SIG-M5 treated with dmso at 0.1 percent for 504 hours (cell line): ENCODE results near the gene GSE1.
A peak's percentile ranks its signal among the peaks of the same experiment; 100 is the strongest.

Source experiments
- DNase-seq: peaks from one replicate; lab custom pipeline; 2025; ENCODE audit not compliant: unreplicated experiment; lab: John Stamatoyannopoulos, UW

Gene GSE1

GRCh38 chr16:85697431-85697830 is 84.3 kb downstream of the GSE1 start:
- no peak for DNase-seq

DNA sequence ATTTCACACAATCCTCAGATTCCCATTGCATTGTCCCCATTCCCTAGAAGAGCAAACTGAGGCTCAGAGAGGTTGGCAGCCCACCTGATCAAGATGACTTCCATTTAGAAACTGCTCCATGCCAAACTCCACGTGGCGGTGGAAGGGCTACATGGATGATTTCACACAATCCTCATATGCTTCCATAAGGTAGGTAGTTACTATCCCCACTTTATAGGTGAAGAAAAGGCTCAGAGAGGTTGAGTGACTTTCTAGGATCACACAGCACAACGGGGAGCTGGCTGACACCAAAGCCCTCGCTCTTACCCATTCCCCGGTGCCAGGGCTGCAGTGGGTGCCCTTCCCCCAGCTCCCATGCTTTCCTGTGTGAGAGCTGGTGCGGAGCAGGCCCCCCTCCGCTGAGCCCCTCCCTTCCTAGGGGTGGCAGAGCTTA is 85.4 kb downstream of the GSE1 start:
- no peak for DNase-seq

- DNase-seq, result no peak
Observed at GRCh38 chr16:85698935-85699558, 85.9 kb downstream of the GSE1 start.

DNA sequence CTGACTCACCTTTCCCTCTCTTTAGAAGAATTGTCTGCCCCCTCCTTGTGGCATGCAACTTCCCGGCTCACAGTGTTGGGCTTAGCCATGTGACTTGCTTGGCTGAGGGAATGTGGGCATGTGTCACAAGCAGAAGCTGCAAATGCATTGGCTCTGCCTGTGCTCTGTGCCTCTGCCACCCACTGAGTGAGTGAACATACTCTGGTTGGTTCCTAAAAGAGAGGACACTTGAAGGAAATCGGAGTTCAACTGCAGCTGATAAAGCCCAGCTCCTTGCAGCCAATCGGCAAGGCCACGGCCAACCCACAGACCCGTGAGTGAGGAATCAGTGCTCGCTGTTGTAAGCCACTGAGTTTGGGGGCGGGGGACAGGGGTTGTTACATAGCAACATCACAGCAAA is 86.5 kb downstream of the GSE1 start:
- DNase-seq, result no peak

DNA sequence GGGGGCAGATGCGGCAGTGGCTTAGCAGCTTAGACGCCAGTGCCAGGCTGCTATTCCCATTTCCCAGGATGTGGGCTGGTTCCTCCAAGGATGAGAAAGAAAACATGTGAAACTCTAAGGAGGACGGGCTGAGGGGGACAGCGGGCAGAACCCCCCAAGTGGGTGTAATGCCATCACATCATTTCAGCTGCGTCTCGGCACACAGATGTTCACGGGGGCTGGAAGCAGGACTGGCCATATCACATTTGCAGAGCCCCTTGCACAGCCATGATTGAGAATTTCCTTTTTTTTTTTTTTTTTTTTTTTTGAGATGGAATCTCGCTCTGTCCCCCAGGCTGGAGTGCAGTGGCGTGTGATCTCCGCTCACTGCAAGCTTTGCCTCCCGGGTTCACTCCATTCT is 90.9 kb downstream of the GSE1 start:
- DNase-seq, result no peak

DNA sequence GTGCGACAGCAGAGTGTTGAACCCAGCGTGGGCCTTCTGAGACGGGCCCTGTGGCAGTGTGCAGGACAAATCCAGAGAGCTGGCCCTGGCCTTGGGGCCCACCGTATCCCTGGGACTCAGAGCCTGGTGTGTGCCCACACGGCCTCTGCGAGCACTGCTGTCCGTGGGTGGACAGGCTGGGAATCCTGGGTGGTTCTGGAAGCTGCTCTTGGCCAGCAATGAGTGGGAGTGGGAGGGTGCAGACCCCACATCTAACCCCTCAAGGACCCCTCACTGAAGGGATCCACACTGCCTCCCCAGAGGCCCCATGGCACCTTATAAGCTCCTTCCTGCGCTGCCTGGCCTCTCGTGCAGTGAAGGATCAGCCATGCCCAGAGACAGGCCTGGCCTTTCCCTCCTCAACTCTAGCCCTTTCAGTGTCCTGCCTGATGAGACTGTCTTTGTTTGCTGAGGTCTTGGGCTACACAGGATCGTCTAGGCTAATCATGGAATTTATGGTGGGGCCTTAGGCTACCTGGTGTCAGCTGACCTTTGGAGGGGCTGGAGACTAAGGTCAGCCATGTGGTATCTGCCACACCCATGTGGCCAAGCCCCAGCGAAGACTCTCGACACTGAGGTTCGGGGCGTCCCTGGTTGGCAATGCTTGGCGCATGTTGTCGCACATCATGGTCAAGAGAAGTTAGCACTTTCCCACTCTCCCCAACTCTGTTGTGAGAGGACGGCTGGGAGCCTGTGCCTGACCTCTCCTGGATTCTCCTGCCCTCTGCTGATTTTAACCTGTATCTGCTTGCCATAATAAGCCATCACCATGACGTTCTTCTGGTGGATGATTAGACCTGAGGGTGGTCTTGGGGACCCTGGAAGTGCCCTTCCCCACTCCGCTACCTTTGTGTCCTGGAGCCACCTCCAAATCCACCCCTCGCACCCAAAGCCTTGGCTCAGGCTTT is 92.1 kb downstream of the GSE1 start:
- DNase-seq, result no peak

DNA sequence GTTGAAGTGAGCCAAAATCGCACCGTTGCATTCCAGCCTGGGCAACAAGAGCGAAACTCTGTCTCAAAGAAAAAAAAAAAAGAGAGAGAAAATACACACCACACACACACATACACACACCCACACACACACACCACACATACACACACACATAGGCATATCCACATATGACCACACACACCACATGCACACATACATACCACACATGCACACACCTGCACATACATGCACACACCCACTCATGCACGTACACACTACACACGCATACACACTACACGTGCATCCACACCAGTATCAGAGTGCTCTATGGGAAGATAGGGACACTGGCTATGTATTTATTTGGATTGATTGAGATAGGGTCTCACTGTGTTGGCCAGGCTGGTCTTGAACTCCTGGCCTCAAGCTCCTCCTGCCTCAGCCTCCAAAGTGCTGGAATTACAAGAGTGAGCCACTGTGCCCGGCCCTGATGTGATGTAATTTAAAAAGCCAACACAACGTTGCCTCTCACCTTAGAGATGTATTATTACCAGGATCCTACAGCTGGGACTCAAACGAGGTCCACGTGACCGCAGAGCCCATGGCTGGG is 93.4 kb downstream of the GSE1 start:
- no peak for DNase-seq

- DNase-seq, result no peak
Observed at GRCh38 chr16:85707528-85708095, 94.5 kb downstream of the GSE1 start.

DNA sequence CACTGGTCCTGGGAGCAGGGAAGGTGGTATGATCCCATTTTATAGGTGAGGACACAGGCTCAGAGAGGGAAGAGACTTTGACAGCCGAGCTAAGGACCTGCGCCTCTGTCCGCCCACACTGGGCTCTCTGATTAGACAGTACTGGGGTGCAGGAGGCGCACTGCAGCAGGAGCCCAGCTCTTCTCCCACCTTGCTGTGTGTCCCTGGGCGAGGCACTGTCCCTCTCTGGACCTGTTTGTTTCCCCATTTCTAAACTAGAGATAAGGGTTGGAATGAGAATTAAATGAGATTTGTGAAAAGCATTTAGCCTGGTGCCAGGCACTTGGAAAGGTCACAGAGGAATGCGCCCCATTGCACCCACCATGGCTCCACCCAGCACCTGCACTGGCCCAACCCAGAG is 95.2 kb downstream of the GSE1 start:
- no peak for DNase-seq

DNA sequence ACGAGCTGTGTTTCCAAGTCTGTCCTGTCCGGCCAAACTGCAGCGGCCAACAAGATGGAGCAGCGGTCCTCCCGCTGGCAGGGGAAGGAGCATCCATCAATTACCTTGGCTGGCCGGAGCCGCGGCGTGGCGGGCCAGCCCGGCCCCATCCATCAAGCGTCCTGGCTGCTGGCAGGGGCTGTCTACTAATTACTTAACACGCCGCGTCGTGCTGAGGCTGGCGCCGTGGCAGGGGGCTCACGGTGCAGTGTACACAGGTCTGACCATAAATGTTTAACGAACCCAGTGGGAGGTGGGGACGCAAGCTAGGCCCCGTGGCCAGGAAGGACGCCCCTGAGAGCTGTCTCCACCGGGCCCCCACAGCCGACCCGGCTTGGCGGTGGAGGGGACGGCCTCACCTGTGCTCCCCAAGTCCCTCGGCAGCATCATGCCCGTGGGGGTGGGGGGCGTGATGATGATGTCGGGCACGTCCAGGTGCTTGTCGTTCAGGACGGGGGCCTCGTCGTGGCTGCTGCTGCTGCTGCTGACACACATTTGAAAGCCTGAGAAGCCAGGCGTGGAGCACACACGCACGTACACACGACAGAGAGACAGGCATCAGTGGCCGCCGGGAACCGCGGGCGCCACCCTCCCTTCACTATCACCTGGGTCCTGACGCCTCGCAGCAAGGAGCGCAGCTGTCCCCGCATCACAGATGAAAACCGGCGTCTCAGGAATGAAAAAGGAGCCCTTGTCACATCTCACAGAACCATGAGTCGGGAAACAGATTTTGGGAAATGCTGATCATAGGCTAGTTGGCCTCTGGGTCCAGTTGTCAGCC is 96.9 kb downstream of the GSE1 start:
- no peak for DNase-seq

DNA sequence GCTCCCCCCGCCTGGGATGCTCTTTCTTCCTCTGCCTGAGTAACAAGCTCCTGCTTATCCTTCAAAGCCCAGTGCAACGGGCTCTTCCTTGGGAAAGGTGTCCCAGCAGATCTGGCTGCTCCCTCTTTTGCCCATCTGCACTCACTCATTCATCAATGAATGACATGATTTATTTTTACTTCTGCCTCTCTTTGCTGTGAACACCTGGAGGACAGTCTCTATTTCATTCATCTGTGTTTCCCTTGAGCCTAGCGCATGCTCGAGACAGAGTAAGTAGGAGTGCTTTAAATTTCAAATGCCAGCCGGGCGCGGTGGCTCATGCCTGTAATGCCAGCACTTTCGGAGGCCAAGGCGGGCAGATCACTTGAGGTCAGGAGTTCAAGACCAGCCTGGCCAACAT is 97.6 kb downstream of the GSE1 start:
- DNase-seq, result no peak

DNA sequence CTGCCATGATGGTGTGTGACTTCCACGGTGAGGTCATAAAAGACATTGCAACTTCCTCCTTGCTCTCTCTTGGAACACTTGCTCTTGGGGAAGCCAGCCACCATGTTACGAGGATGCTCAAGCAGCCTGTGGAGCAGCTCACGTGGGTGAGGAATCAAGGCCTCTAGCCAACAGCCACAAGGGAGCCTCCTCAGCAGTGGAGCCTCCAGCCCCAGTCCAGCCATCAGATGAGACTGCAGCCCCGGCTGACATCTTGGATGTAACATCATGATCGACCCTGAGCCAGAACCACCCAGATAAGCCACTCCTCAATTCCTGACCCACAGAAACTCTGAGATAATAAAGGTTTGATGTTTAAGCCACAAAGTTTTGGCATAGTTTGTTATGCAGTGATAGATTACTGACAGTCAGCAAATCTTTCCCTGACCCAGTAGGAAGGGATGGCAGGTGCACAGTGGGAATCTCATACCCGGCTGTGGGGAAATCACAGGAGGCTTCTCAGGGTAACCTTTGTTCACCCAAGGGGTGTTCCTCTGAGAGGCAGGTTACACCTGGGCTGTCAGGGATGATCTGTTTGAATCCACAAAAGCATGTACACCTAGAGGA is 99.0 kb downstream of the GSE1 start:
- no peak for DNase-seq

- no peak for DNase-seq
Observed at GRCh38 chr16:85712801-85713200, 99.7 kb downstream of the GSE1 start.

DNA sequence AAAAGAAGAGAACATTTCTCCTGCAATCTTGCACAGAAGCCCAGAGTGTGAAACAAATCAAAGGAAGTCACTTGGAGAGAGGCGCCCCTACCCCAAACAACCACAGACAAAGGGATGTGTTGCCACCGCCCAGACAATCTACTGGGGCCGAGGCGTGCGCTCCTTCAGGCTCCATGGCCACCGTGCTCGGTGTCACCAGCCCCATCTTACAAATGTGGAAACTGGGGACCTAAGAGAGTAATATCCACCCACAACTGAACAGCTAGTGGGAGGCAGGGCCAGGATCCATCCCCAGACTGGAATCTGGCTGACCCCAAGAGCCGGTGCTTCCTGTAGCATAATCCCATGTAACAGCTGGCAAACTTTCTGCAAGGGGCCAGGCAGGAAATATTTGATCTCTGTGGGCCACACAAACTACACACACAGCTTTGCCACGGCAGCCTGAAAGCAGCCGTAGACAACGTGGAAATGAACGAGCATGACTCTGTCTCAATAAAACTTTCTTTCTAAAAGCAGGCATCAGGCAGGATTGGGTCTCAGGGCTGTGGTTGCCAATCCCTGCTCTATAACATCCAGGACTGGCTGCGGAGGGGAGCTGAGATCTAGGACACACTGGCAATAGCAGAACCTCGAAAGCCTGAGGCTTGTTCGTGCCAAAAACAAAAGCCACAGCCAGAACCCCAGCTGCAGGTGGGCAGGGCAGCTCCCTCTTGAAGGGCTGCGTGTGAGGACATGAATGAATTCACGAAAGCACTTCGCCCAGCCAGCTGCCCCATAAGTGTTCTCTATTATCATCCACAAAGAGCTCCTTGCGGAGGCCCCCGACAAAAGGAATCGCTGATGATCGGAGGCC is 102.3 kb downstream of the GSE1 start:
- no peak for DNase-seq

DNA sequence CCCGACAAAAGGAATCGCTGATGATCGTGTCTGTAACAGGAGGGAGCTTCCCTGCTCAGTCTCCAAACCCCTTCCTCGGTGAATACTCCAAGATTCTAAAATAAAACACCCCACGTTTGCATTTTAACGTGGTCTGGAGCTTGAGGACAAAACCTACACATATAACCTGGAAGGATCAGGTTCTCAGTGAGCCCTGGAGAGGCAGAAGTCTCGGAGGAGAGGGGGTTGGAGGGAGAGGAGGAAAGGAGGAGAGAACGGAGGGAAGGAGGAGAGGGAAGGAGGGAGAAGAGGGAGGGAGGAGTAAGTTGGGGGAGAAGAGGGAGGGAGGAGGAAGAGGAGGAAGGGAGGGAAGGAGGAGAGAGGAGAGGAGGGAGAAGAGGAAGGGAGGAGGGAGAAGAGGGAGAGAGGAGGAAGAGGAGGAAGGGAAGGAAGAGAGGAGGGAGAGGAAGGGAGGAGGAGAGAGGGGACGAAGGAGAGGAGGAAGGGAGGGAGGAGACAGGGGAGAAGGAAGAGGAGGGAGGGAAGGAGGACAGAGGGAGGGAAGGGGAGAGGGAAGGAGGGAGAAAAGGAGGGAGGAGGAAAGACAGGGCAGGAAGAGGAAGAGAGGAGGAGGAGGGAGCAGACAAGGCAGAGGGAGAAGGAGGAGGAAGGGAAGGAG is 103.0 kb downstream of the GSE1 start:
- no peak for DNase-seq

DNA sequence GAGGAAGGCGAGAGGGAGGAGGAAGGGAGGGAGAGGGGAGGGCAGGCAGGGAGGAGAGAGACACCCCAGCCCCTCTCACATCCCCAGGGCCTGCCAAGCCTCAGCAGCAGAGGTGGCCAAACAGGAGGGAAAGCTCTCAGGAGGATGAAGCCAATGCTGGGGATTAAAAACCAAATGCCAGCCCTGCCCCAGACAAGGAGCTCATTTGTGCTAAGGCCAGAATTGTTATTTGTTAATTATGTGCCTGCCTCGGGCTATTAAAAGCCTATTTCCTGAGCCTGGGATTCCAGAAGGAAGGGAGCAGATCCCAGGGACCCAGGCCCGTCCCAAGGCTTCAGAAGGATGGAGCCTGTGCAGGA is 103.5 kb downstream of the GSE1 start:
- DNase-seq, result no peak

DNA sequence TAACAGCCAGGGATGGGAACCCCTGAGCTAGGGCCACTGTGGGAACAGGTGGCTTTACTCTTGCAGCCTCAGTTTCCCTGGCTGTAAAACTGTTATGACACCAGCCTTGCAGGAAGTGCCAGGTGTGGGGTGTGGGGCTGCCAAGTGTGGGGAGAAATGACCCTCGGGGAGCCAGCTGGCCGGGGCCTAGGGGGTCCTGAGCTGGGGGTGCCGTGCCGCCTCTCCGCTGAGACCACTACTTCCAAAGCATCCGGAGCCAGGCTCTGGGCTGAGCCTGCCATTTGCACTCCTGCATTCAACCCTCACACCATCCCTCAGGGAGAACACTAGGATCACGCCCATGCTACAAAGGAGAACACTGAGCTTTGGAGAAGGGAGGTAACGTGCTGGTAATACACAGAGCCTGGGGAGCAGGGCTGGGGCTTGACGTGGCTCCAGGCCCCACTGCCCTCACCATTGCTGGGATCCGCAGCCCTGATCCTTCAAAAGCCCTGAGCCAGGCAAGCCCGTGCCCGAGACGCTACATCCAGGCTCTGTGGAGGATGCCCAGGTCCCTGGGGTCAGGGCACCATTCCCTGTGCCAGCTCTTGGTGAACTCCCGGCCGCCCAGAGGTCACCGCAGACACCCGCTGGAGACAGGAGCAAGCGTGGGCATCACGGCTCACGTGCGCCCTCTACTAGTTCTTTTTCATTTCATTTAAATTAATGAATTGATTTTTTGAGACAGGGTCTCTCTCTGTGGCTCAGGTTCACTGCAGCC is 104.5 kb downstream of the GSE1 start:
- DNase-seq, result peak; percentile 33

DNA sequence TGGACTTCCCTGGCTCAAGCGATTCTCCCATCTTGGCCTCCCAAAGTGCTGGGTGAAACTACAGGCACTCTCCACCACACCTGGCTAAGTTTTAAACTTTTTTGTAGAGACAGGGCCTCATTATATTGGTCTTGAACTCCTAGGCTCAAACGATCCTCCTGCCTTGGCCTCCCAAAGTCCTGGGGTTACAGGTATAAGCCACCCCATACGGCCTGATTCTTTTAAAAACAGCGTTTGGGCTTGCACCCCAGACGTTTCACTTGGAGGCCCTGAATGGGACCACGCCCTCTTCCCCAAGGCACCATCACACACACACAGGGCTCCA is 105.0 kb downstream of the GSE1 start:
- DNase-seq, result no peak

DNA sequence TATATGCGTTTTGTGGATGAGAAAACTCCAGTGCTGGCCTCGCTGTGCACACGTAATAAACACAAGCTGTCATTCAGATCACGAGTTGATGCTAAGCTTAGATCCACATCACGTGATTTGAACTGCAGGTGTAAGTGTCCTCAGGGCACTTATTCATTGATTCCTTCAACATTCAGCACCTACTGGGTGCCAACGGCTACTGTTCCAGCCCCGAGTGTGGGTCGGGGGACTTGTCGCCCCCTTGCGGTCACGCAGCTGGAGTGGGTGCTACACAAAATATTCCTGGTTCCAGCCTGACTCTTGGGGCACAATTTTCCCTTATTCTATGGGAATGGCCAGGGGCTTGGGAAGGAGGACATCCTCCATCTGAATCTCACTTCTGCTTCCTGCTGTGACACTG is 105.6 kb downstream of the GSE1 start:
- no peak for DNase-seq
